Colon (tissue), 2 donors: ENCODE data around the gene TRPC4AP.

ENCODE experiments used
- FAIRE-seq: peaks from 2 replicates; lab custom pipeline; 2012; peaks lifted over from hg19 to GRCh38; lab: Jason Lieb, UNC
- donor health status: control.
- donor health status: control.

The TRPC4AP gene

GRCh38 chr20:35014537-35014936 lies 78.1 kb downstream of the TRPC4AP start:
- FAIRE-seq = no peak

- no peak for FAIRE-seq
Observed at GRCh38 chr20:35013421-35014411, 78.9 kb downstream of the TRPC4AP start.

- no peak for FAIRE-seq
Observed at GRCh38 chr20:35012227-35013069, 80.2 kb downstream of the TRPC4AP start.

GRCh38 chr20:35011589-35012226 lies 80.9 kb downstream of the TRPC4AP start:
- FAIRE-seq = no peak

GRCh38 chr20:35010405-35011192 lies 82.0 kb downstream of the TRPC4AP start:
- FAIRE-seq = no peak

GRCh38 chr20:35009665-35010328 lies 82.8 kb downstream of the TRPC4AP start:
- FAIRE-seq = no peak

- FAIRE-seq = no peak
Observed at GRCh38 chr20:35008411-35009342, 83.9 kb downstream of the TRPC4AP start.

- FAIRE-seq = no peak
Observed at GRCh38 chr20:35007891-35008290, 84.7 kb downstream of the TRPC4AP start.

GRCh38 chr20:35007413-35007812 lies 85.2 kb downstream of the TRPC4AP start:
- no peak for FAIRE-seq

- FAIRE-seq = no peak
Observed at GRCh38 chr20:35006531-35006971, 86.1 kb downstream of the TRPC4AP start.

GRCh38 chr20:35006009-35006408 lies 86.6 kb downstream of the TRPC4AP start:
- FAIRE-seq = no peak

- FAIRE-seq = no peak
Observed at GRCh38 chr20:35005463-35005961, 87.1 kb downstream of the TRPC4AP start.

GRCh38 chr20:35004749-35005462 lies 87.7 kb downstream of the TRPC4AP start:
- FAIRE-seq = no peak

GRCh38 chr20:35004051-35004725 lies 88.4 kb downstream of the TRPC4AP start:
- no peak for FAIRE-seq

GRCh38 chr20:35003211-35004031 lies 89.2 kb downstream of the TRPC4AP start:
- FAIRE-seq = no peak

GRCh38 chr20:35002426-35003210 lies 90.0 kb downstream of the TRPC4AP start:
- FAIRE-seq = no peak
